ENCODE results near the gene AURKAIP1. TPM values are rescaled to one million over a fixed set of nuclear protein-coding genes. Genes with fewer than 3 reads are reported as not detected.

The AURKAIP1 gene
- total RNA-seq, 1 donor from 2014 or later = 130 TPM

DNA sequence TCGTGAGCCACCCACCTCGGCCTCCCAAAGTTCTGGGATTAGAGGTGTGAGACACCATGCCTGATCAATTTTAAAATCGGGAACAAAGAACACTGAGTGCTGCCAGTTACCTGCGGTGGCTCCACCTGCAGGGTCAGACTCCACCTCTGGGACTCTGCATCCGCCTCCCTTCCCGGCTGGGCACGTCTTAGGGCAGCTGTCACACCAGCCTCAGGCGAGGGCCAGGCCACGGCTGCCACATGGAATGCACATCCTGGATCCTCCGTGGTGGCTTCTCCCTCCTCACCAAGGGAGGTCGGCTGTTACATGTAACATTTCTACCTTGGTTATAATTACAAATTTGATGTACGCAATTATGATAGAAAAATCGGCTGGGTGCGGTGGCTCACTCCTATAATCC, 10.7 kb downstream of the AURKAIP1 start:
- Mint-ChIP-seq H3K27ac (ENCODE audit: unreplicated experiment) (no peak overlapping the region), H3K27me3 (ENCODE audit: unreplicated experiment) (peaks cover 4% of the 10 kb centered on the region), H3K36me3 (ENCODE audit: unreplicated experiment) (no peaks in the 10 kb centered on the region), H3K9me3 (ENCODE audit: unreplicated experiment) (peaks cover 2% of the 10 kb centered on the region), H3K4me3 (ENCODE audit: unreplicated experiment) (no peak overlapping the region), H3K4me1 (ENCODE audit: low read depth, unreplicated experiment) (peaks cover 11% of the 10 kb centered on the region)
- DNase-seq = no peak
- TF ChIP-seq, protein P1, sequence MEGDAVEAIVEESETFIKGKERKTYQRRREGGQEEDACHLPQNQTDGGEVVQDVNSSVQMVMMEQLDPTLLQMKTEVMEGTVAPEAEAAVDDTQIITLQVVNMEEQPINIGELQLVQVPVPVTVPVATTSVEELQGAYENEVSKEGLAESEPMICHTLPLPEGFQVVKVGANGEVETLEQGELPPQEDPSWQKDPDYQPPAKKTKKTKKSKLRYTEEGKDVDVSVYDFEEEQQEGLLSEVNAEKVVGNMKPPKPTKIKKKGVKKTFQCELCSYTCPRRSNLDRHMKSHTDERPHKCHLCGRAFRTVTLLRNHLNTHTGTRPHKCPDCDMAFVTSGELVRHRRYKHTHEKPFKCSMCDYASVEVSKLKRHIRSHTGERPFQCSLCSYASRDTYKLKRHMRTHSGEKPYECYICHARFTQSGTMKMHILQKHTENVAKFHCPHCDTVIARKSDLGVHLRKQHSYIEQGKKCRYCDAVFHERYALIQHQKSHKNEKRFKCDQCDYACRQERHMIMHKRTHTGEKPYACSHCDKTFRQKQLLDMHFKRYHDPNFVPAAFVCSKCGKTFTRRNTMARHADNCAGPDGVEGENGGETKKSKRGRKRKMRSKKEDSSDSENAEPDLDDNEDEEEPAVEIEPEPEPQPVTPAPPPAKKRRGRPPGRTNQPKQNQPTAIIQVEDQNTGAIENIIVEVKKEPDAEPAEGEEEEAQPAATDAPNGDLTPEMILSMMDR (IDR thresholded peaks at IDR 0.05; ENCODE audit: partially characterized antibody, unreplicated experiment) = no peak

DNA sequence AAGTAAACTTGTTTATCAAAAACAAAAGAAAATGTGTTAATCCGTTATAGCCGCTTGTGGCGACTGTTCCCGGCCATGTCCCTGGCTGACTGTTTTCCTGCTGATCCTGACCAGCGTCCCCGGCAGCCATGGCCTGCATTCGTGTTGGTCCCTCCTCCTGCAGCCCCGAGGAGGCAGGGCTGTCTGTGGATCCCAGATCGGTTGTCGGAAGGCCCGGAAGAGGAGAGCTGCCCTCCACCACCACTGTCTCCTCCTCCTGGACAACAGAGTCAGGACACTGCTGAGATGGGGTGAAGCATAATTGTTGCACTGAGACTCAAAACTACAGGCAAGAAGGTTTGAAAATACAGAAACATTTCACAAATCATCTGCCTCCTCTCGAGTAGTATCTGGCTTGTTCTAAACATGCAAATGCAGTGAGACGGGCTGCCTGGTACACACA, 13.0 kb downstream of the AURKAIP1 start:
- Mint-ChIP-seq H3K4me3 (ENCODE audit: unreplicated experiment) (no peak overlapping the region), H3K36me3 (ENCODE audit: unreplicated experiment) (no peaks in the 10 kb centered on the region)
- peak; percentile 21 for DNase-seq

DNA sequence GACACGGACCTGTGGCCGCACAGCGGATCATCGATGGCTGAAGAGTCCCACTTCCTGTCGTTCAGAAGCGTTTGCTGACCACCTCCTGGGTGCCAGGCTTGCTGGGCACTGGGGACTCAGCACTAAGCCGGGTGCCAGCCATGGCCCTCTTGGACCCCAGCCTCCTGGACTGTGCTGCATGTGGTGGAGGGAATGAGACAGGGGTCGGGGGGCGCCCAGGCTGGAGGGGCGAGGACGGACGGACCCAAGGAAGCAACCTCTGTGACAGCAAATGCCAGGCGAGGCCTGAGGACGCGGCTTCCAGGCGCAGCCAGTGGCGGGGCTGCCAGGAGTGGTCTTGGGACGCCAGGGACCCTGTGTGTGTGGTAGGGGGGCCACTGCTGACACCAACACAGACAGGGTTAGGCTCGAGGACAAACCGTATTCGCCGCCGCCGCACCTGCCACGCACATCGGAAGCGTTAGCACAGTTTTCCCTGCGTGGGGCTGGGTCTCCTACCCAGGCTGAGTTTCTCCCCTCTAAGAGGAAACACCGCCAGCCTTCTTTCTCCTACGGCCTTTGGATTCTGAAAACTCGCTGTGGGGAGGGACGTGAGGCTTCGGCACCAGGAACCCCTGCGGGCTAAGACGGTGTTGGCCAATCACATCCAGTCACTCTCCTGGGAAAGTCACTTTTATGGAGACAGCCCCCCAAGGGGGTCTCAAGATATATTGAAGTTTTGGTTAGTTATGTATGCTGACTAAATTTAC, 13.6 kb downstream of the AURKAIP1 start:
- peak overlapping the region; percentile 4 for H3K4me3 Mint-ChIP-seq (ENCODE audit: unreplicated experiment)
- TF ChIP-seq, protein P1 (IDR thresholded peaks at IDR 0.05; ENCODE audit: partially characterized antibody, unreplicated experiment) = no peak
- no peak overlapping the region for H3K27ac Mint-ChIP-seq (ENCODE audit: unreplicated experiment)
- no peaks in the 10 kb centered on the region for H3K36me3 Mint-ChIP-seq (ENCODE audit: unreplicated experiment)
- H3K27me3 Mint-ChIP-seq (ENCODE audit: unreplicated experiment) = peaks cover 8% of the 10 kb centered on the region
- no peak for DNase-seq
- peaks cover 2% of the 10 kb centered on the region for H3K9me3 Mint-ChIP-seq (ENCODE audit: unreplicated experiment)
- H3K4me1 Mint-ChIP-seq (ENCODE audit: low read depth, unreplicated experiment) = peaks cover 11% of the 10 kb centered on the region

More for the DNA sequence above, 13.0 kb downstream of the AURKAIP1 start:
- H3K4me1 Mint-ChIP-seq (ENCODE audit: low read depth, unreplicated experiment) = peaks cover 11% of the 10 kb centered on the region
- H3K9me3 Mint-ChIP-seq (ENCODE audit: unreplicated experiment) = peaks cover 2% of the 10 kb centered on the region
- H3K27ac Mint-ChIP-seq (ENCODE audit: unreplicated experiment) = no peak overlapping the region
- TF ChIP-seq, protein P1 (IDR thresholded peaks at IDR 0.05; ENCODE audit: partially characterized antibody, unreplicated experiment) = no peak
- peaks cover 8% of the 10 kb centered on the region for H3K27me3 Mint-ChIP-seq (ENCODE audit: unreplicated experiment)

DNA sequence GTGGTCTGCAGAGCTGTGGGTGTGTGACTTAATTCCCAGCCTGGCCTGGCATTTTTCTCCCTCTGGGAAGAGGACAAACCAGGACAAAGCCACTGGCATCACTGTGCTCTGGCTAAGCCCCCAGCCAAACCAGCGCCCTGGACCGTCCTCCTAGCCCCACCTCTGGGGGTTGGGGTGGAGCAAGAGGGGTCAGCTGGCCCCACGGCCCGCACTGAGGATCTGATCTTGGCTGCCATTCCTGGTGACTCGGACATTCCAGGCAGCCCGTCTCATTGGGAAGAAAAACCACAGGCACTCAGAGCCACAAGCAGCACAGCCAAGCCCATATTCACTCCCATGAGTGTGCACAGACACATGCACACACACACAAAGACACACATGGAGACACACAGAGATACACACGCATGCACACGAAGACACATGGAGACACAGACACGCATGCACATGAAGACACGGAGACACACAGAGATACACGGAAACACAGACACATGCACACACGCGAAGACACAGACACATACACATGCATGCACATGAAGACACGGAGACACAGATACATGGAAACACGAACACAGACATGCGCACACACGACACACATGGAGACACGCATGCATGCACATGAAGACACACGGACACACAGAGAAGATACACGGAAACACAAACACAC, 14.4 kb downstream of the AURKAIP1 start:
- H3K9me3 Mint-ChIP-seq (ENCODE audit: unreplicated experiment) = peaks cover 2% of the 10 kb centered on the region
- TF ChIP-seq, protein P1 (IDR thresholded peaks at IDR 0.05; ENCODE audit: partially characterized antibody, unreplicated experiment) = no peak
- H3K27ac Mint-ChIP-seq (ENCODE audit: unreplicated experiment) = no peak overlapping the region
- peaks cover 8% of the 10 kb centered on the region for H3K27me3 Mint-ChIP-seq (ENCODE audit: unreplicated experiment)
- H3K36me3 Mint-ChIP-seq (ENCODE audit: unreplicated experiment) = no peaks in the 10 kb centered on the region
- peaks cover 11% of the 10 kb centered on the region for H3K4me1 Mint-ChIP-seq (ENCODE audit: low read depth, unreplicated experiment)
- peak; percentile 22 for DNase-seq
- peak overlapping the region; percentile 4 for H3K4me3 Mint-ChIP-seq (ENCODE audit: unreplicated experiment)

Measured in glutamatergic neuron (in vitro differentiated cells).